HT1080 (cell line): ENCODE measurements around the gene FAM25G. TPM values are rescaled to one million over a fixed set of nuclear protein-coding genes. Genes with fewer than 3 reads are reported as not detected.
"Not testable (repeated sequence)": the region's sequence is repeated elsewhere in the genome, so short reads cannot be mapped to it uniquely, and the experiment has no call there.

Experiments used
- DNase-seq: peaks from one replicate; pipeline ENCODE4 v3.0.0-alpha.2; 2015; ENCODE audit warnings: low read depth
- polyA plus RNA-seq, 2 experiments: library from polyadenylated mRNA; depleted of rRNA; stranded (reverse); fragments of >200 nt; gene quantifications; 2 replicates each; pipeline ENCODE4 v1.2.3, GENCODE V29; 2015
- total RNA-seq: library from RNA; depleted of rRNA; stranded (reverse); fragments of >200 nt; shearing (Covaris generic); gene quantifications from 2 replicates; pipeline ENCODE4 v1.2.3, GENCODE V29; 2014; rRNA removed

The FAM25G gene
- not detected in 2 replicates for total RNA-seq
- not detected in 2 replicates for polyA plus RNA-seq (2015; cell fraction: cytosol; rRNA removed)
- not detected in 2 replicates for polyA plus RNA-seq (2015; cell fraction: nucleus; rRNA removed)

GRCh38 chr10:47491600-47491999 is at the start of gene FAM25G:
Gene FAM25G, minus strand, starts transcription at chr10:47491700. Its CDS starts 26 bp downstream, at chr10:47491674.
- DNase-seq = not testable (repeated sequence)

- not testable (repeated sequence) for DNase-seq
Measured at GRCh38 chr10:47536430-47536829, 44.9 kb upstream of the FAM25G start.

DNA sequence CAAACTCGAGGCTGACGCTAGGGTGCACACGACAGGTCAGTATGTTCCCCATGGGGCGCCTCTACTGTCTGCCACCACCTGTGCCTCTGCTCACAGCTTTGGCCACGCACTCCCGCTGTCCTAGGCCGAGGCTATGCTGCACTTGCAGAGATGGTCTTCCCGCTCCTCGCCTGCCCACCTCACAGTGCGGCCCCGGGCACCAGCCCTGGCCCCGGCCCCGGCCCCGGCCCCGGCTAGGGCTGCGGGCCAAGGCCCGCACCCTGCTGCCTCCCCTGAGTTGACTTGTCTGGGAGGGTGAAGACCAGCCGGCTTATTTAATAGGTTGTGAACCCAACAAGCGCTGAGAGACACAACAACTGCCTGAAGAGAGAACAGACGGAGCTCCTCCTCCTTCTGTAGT is 32.0 kb upstream of the FAM25G start, which contains the start of gene AGAP9:
TSS of gene AGAP9 (minus strand) at position 164 of the 400 bp plus-strand sequence. CDS start at position 52, 112 bp downstream.
- DNase-seq = not testable (repeated sequence)

GRCh38 chr10:47502313-47502712 is 10.8 kb upstream of the FAM25G start:
- not testable (repeated sequence) for DNase-seq

DNA sequence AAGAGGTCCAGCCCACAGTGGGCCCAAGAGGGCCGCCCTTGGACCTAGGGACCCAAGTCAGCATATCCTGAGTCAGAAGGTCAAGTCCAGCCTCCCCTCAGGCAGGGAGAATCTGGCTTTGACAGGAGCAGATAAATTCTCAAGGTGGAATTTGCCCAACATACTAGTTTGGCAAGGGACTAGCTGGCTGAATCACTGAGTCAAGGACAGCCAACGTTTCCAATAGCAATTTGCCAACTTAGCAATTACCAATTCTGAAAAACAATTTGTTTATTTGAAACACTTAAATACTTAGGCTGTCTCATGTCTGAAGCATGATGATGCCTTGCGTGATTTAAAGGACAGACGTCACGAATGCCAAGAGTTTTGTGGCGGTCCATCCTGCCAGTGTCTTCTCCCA is 2.7 kb upstream of the FAM25G start:
- DNase-seq = not testable (repeated sequence)

- DNase-seq = not testable (repeated sequence)
Measured at GRCh38 chr10:47489630-47490029, 1.9 kb downstream of the FAM25G start.

- DNase-seq = peak; percentile 71
Measured at GRCh38 chr10:47485943-47486342, 5.6 kb downstream of the FAM25G start.

- DNase-seq = not testable (repeated sequence)
Measured at GRCh38 chr10:47484786-47485185, 6.7 kb downstream of the FAM25G start.

GRCh38 chr10:47483923-47484322 is 7.6 kb downstream of the FAM25G start, which contains the start of gene ANXA8:
Gene ANXA8, minus strand, starts transcription at chr10:47484115. Its CDS starts 182 bp downstream, at chr10:47483933.
- not testable (repeated sequence) for DNase-seq

DNA sequence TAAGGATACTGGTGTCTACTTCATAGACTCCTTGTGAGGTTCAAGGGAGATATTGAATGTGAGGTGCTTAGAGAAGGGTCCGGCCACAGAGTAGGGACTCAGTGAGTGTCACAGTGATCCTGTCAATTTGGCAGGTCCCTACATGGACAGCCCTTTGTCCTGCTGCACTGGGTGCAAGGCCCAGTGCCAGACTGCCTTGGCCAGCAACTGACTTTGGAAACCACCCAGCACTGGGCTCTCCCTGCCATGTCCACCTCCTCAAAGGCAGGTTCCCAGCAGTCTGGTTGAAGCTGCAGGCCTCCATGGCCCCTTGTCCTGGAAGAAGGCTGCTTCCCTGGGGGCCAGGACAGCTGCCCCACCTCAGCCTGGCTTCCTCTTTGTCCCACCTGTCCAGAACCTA is 9.1 kb downstream of the FAM25G start:
- not testable (repeated sequence) for DNase-seq

DNA sequence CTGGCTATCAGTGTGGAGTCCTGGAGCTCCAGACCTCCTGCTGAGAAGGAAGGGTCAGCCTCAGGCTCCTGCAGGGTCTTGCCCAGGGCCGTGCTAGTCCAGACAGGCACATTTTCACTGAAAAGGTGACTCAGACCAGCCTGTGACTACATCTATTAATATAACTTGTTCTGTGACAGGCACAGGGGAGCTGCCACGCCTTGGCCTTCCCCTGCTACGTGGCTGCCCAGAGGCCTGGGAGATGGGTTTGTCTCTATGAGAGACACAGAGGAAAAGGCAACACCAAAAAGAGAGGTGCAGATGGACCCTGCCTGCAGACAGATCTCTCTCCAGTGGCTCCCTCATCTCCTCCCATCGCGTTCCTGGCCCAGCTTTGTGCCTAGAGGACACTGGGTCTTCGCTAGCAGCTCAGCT is 9.7 kb downstream of the FAM25G start:
- DNase-seq = peak; percentile 5

GRCh38 chr10:47481182-47481766 is 10.2 kb downstream of the FAM25G start:
- peak; percentile 74 for DNase-seq

DNA sequence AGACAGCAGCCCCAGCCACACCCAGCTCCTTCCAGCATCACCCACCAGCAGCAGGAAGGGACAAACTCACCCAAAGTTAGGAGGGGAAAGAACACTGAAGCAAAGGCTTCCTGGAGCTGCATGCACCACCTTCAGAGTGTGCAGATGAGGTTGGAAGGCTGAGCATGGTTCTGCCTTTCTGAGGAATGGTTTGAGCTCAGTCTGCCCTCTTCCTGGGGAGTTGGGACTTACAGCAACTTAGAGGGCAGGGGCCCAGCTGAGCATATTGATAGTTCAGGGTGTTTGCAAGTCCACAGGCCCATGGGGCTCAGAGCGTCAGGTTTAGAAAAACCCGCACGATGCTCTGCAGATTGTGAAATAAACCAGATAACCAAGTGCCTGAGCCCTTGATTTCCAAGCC is 11.4 kb downstream of the FAM25G start:
- DNase-seq = not testable (repeated sequence)

- not testable (repeated sequence) for DNase-seq
Measured at GRCh38 chr10:47478114-47478513, 13.4 kb downstream of the FAM25G start.

GRCh38 chr10:47477078-47477477 is 14.4 kb downstream of the FAM25G start:
- DNase-seq = not testable (repeated sequence)

- DNase-seq = not testable (repeated sequence)
Measured at GRCh38 chr10:47475101-47475500, 16.4 kb downstream of the FAM25G start.

- DNase-seq = not testable (repeated sequence)
Measured at GRCh38 chr10:47473516-47473915, 18.0 kb downstream of the FAM25G start.

- DNase-seq = not testable (repeated sequence)
Measured at GRCh38 chr10:47472647-47473046, 18.9 kb downstream of the FAM25G start.

- not testable (repeated sequence) for DNase-seq
Measured at GRCh38 chr10:47472072-47472471, 19.4 kb downstream of the FAM25G start.

DNA sequence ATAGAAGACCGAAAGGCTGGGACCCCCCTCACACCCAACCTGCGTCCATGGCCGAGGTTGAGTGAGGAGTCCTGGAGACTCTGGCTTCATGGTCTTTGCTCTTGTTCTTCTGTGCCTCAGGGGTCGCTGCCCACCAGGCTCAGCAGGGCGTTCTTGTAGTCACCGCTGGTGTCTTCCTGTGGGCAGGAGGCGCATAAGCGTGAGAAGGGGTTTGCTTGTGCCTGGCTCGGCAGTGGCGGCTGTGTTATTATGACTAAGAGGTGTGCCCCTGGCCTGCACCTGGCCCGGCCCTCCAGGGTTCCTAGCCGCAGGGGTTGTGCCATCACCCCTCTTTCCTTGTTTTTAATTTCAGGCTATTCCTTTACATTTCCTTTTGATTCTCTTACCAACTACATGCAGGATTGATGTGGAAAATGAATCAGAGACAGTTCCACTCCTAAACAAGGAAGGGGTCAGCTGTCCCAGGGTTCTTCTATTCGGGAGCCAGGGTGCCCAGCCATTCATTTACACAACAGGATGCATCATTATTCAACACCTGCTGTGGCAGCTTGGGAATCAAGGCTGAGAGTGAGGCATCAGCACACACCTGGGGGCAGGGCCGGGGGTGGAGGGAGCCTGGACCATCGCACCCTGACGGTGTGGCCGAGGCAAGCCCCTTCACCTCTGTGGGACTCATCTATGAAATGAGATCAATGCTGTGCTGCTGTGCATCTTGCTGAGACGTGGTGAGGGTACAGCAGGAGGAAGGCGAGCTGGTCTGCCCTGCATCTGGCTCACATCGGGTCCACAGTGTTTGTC is 22.6 kb downstream of the FAM25G start:
- not testable (repeated sequence) for DNase-seq

DNA sequence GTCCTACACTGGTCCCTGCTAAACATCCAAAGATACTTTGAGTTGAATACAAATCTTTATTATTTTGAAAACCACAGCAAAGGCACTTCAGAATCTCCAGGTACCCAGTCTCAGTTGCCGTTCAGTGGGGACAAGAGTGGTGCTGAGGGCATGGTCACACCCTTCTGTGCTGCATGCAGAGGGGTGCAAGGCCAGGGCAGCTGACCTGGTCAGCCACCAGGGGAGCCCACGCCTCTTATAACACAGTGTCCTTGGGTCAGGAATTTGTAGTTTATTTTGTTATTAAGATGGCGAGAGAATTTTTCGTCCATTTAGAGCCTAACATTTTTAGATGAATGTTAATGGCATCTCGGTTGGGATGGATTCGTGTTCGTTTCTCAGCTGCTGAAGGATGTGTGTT is 23.5 kb downstream of the FAM25G start:
- DNase-seq = not testable (repeated sequence)

- not testable (repeated sequence) for DNase-seq
Measured at GRCh38 chr10:47467458-47467857, 24.0 kb downstream of the FAM25G start.
